HFFc6 (cell line): Measurements from ENCODE around the gene SH3D19. TPM values are rescaled to one million over a fixed set of nuclear protein-coding genes. Genes with fewer than 3 reads are reported as not detected.
A peak's percentile ranks its signal among the peaks of the same experiment; 100 is the strongest.

ENCODE experiments used
- DNase-seq: peaks from one replicate; pipeline ENCODE4 v3.0.0-alpha.2; 2018
- H3K27ac Mint-ChIP-seq: 2 replicates; pipeline ENCODE4 v1.8.0; 2020; ENCODE audit warnings: mild to moderate bottlenecking, mixed read lengths
- H3K27me3 Mint-ChIP-seq: 2 replicates; pipeline ENCODE4 v1.8.0; 2021; ENCODE audit warnings: mild to moderate bottlenecking, moderate library complexity, mixed read lengths; ENCODE audit not compliant: insufficient read depth
- H3K36me3 Mint-ChIP-seq: 2 replicates; pipeline ENCODE4 v1.8.0; 2021; ENCODE audit warnings: low read depth, mixed read lengths
- H3K4me1 Mint-ChIP-seq: 2 replicates; pipeline ENCODE4 v1.8.0; 2020; ENCODE audit warnings: low read depth, mixed read lengths
- H3K4me3 Mint-ChIP-seq: 2 replicates; pipeline ENCODE4 v1.8.0; 2020; ENCODE audit warnings: mild to moderate bottlenecking, moderate library complexity, mixed read lengths
- H3K9me3 Mint-ChIP-seq: 2 replicates; pipeline ENCODE4 v1.8.0; 2020; ENCODE audit warnings: mild to moderate bottlenecking, mixed read lengths
- total RNA-seq, 6 experiments: library from RNA; stranded (reverse); fragmentation: NEBNext Ultra II Directional; extraction: Animal tissue kit (Norgen Biotek cat#: 25700); gene quantifications; 2 replicates in 1 of 6; 3 replicates in 5 of 6; pipeline ENCODE4 v1.2.3, GENCODE V29; 2021
- TF ChIP-seq, protein P1 (sequence below): fragments of 200-600 bp; sonication (generic); IDR thresholded peaks from 2 replicates; pipeline ENCODE4 v1.5.0; 2021; ENCODE audit warnings: antibody characterized with exemption, mild to moderate bottlenecking

The SH3D19 gene
- total RNA-seq, 6 experiments from 2014 or later = 40.2 to 52.9 (median 51.0) TPM

DNA sequence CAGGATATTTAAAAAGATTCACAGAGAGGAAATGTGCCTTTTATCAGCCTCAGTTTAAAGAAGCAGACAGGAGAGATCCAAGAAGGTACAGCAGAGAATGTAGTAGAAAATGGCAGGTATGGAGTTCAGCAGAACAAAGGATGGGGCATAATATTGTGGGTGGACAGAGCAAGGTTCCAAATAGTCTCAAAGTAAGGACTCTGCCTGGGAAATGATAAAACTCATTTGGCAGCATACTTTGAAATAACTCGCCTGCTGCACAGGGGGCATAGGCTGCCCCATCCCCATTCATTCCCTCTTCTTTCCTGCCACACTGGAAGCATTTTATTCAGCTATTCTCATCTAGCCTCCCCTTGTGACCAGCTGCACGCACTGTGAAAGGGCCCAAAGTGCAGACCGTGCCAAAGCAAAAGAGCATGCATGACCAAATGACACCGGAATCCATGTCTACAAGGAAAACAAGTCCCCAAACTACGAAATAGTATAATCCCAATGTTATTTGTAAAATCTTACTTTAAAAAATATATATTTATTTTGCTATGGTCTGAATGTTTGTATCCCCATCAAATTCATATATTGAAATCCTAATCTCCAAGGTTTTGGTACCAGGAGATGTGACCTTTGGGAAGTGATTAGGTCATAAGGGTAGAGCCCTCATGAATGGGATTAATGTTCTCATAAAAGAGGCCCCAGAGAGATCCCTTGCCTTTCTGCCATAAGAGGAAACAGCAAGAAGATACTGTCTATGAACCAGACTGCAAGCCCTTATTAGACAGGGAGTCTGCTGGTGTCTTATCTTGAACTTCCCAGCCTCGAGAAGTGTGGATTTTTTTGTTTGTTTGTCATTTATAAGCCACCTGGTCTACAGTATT is 125.8 kb downstream of the SH3D19 start:
- peaks cover 69% of the 10 kb centered on the region for H3K4me1 Mint-ChIP-seq
- TF ChIP-seq, protein P1, sequence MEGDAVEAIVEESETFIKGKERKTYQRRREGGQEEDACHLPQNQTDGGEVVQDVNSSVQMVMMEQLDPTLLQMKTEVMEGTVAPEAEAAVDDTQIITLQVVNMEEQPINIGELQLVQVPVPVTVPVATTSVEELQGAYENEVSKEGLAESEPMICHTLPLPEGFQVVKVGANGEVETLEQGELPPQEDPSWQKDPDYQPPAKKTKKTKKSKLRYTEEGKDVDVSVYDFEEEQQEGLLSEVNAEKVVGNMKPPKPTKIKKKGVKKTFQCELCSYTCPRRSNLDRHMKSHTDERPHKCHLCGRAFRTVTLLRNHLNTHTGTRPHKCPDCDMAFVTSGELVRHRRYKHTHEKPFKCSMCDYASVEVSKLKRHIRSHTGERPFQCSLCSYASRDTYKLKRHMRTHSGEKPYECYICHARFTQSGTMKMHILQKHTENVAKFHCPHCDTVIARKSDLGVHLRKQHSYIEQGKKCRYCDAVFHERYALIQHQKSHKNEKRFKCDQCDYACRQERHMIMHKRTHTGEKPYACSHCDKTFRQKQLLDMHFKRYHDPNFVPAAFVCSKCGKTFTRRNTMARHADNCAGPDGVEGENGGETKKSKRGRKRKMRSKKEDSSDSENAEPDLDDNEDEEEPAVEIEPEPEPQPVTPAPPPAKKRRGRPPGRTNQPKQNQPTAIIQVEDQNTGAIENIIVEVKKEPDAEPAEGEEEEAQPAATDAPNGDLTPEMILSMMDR = no peak
- DNase-seq = no peak

DNA sequence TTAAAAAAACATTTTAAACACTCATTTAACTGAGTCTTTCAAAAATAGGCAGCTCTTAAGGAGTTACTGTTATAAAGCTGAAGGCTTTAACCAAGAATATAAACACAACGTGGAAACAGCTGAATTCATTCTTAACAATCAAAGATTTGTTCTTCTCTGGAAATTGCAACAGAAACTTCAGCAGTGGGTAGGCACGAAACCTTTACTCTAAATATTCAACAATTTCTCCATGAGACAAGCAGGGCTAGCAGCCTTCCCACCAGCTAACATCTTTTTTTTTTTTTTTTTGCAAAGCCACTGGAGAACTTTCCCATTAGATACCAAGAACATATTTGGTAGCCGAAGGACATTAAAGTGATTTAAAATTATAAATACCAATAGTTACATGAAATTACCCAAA is 126.7 kb downstream of the SH3D19 start:
- TF ChIP-seq, protein P1 = no peak
- no peaks in the 10 kb centered on the region for H3K9me3 Mint-ChIP-seq
- H3K36me3 Mint-ChIP-seq = no peaks in the 10 kb centered on the region
- no peaks in the 10 kb centered on the region for H3K27me3 Mint-ChIP-seq
- no peak overlapping the region for H3K4me3 Mint-ChIP-seq
- no peak overlapping the region; the same call in 1 of the 2 replicates for H3K27ac Mint-ChIP-seq
- peaks cover 63% of the 10 kb centered on the region for H3K4me1 Mint-ChIP-seq
- DNase-seq = no peak

More for the DNA sequence above, 125.8 kb downstream of the SH3D19 start:
- peak overlapping the region; percentile 42; the same call in 1 of the 2 replicates for H3K27ac Mint-ChIP-seq
- no peaks in the 10 kb centered on the region for H3K27me3 Mint-ChIP-seq
- H3K36me3 Mint-ChIP-seq = no peaks in the 10 kb centered on the region
- H3K4me3 Mint-ChIP-seq = no peak overlapping the region; the same call in 1 of the 2 replicates
- H3K9me3 Mint-ChIP-seq = no peaks in the 10 kb centered on the region

DNA sequence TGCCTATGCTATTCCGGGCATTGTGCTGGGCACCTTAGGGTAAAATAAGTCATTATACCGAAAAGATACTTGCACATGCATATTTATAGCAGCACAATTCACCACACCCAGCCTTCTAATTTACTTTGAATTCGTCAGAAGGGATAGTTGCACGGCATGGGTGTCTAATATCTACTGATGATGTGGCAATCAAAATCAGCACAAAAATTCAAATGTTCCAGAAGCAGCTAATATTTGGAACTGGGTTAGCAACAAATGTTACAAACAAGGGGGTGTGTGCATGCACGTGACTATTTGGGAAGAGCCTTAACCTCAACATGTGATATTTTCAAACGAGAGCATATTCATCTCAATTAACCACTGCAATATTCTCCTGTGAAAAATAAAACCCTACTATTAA is 128.2 kb downstream of the SH3D19 start:
- TF ChIP-seq, protein P1 = no peak
- peaks cover 57% of the 10 kb centered on the region for H3K4me1 Mint-ChIP-seq
- H3K36me3 Mint-ChIP-seq = 0 out of 2 replicates have a peak, but pooled peaks cover 5% of the 10 kb centered on the region
- DNase-seq = peak; percentile 72
- peak overlapping the region; percentile 77 for H3K4me3 Mint-ChIP-seq
- H3K9me3 Mint-ChIP-seq = no peaks in the 10 kb centered on the region; the same call in 1 of the 2 replicates
- H3K27ac Mint-ChIP-seq = peak overlapping the region; percentile 96
- no peaks in the 10 kb centered on the region for H3K27me3 Mint-ChIP-seq

DNA sequence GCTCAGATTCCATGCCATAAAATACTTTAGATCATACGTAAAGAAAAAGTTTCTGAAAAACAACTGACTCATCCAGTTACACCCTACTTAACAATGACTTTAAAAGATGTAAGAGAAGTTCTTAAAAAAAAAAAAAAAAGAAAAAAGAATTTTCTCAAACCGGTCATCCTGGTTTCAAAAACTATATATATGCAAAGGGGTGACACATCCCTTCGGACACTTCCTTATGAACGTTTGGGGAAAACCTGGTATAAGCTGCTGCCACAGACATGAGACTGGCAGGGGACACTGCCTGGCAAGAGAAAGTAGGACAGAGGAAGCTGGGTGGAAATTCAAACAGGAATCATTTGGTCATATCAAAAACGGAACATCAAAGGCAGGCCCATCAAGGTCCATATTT is 129.6 kb downstream of the SH3D19 start:
- peaks cover 16% of the 10 kb centered on the region for H3K36me3 Mint-ChIP-seq
- TF ChIP-seq, protein P1 = no peak
- H3K27ac Mint-ChIP-seq = peak overlapping the region; percentile 96
- peak overlapping the region; percentile 77 for H3K4me3 Mint-ChIP-seq
- no peaks in the 10 kb centered on the region for H3K27me3 Mint-ChIP-seq
- H3K4me1 Mint-ChIP-seq = peaks cover 55% of the 10 kb centered on the region
- DNase-seq = peak; percentile 58
- no peaks in the 10 kb centered on the region; the same call in 1 of the 2 replicates for H3K9me3 Mint-ChIP-seq

DNA sequence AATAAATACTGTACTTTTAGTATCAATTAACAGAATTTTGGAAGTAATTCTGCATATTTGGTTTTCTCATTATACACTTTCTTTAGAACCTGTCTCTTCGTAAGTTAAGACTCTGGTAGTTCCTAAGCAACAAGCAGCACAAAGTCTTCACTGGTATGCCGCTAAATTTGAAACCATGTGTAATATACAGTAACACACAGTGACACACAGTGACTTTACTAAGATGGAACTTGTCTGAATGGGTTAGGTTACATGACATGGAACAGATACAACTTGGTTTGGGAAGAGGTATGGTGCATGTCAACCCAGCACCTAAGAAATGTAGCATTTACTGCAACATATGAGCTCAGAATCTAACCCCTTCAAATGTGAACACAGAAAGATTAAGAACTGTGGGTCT is 132.0 kb downstream of the SH3D19 start:
- TF ChIP-seq, protein P1 = no peak
- peaks cover 31% of the 10 kb centered on the region for H3K4me1 Mint-ChIP-seq
- no peak overlapping the region for H3K27ac Mint-ChIP-seq
- no peak for DNase-seq
- H3K4me3 Mint-ChIP-seq = no peak overlapping the region
- H3K27me3 Mint-ChIP-seq = no peaks in the 10 kb centered on the region
- peaks cover 30% of the 10 kb centered on the region for H3K36me3 Mint-ChIP-seq
- H3K9me3 Mint-ChIP-seq = no peaks in the 10 kb centered on the region; the same call in 1 of the 2 replicates
